ENCODE results near the gene LHB.

LHB gene

GRCh38 chr19:48991873-48992580 is 24.9 kb downstream of the LHB start:
- no peak for TF ChIP-seq POLR2A (IDR thresholded peaks at IDR 0.05; ENCODE audit: low read depth, low read length)
- FAIRE-seq (peak; percentile 68), DNase-seq (ENCODE audit: insufficient read length) (no peak)

GRCh38 chr19:48991011-48991609 is 25.8 kb downstream of the LHB start:
- no peak for FAIRE-seq
- TF ChIP-seq TAF1 (IDR thresholded peaks at IDR 0.05; ENCODE audit: borderline replicate concordance, low read depth, low read length): no peak
- no peak for TF ChIP-seq POLR2AphosphoS5 (IDR thresholded peaks at IDR 0.05; ENCODE audit: low read depth, low read length)
- no peak for TF ChIP-seq POLR2A (IDR thresholded peaks at IDR 0.05; ENCODE audit: low read depth, low read length)
- DNase-seq (ENCODE audit: insufficient read length): no peak

GRCh38 chr19:48990400-48990799 is 26.5 kb downstream of the LHB start:
- FAIRE-seq: no peak
- no peak for DNase-seq (ENCODE audit: insufficient read length)
- TF ChIP-seq POLR2A (IDR thresholded peaks at IDR 0.05; ENCODE audit: low read depth, low read length) (no peak), TAF1 (IDR thresholded peaks at IDR 0.05; ENCODE audit: borderline replicate concordance, low read depth, low read length) (no peak), POLR2AphosphoS5 (IDR thresholded peaks at IDR 0.05; ENCODE audit: low read depth, low read length) (no peak)

- no peak for FAIRE-seq
- TF ChIP-seq POLR2AphosphoS5 (IDR thresholded peaks at IDR 0.05; ENCODE audit: low read depth, low read length): no peak
- no peak for TF ChIP-seq POLR2A (IDR thresholded peaks at IDR 0.05; ENCODE audit: low read depth, low read length)
- no peak for TF ChIP-seq TAF1 (IDR thresholded peaks at IDR 0.05; ENCODE audit: borderline replicate concordance, low read depth, low read length)
- no peak for DNase-seq (ENCODE audit: insufficient read length)
Observed at GRCh38 chr19:48989701-48990291, 27.1 kb downstream of the LHB start.

GRCh38 chr19:48988860-48989259 is 28.0 kb downstream of the LHB start:
- DNase-seq (ENCODE audit: insufficient read length) (no peak), FAIRE-seq (no peak)
- TF ChIP-seq TAF1 (IDR thresholded peaks at IDR 0.05; ENCODE audit: borderline replicate concordance, low read depth, low read length): no peak
- no peak for TF ChIP-seq POLR2AphosphoS5 (IDR thresholded peaks at IDR 0.05; ENCODE audit: low read depth, low read length)
- no peak for TF ChIP-seq POLR2A (IDR thresholded peaks at IDR 0.05; ENCODE audit: low read depth, low read length)

GRCh38 chr19:48988286-48988685 is 28.6 kb downstream of the LHB start:
- no peak for FAIRE-seq
- DNase-seq (ENCODE audit: insufficient read length): no peak
- TF ChIP-seq POLR2AphosphoS5 (IDR thresholded peaks at IDR 0.05; ENCODE audit: low read depth, low read length) (no peak), TAF1 (IDR thresholded peaks at IDR 0.05; ENCODE audit: borderline replicate concordance, low read depth, low read length) (no peak), POLR2A (IDR thresholded peaks at IDR 0.05; ENCODE audit: low read depth, low read length) (no peak)

GRCh38 chr19:48987323-48987722 is 29.6 kb downstream of the LHB start:
- TF ChIP-seq POLR2A (IDR thresholded peaks at IDR 0.05; ENCODE audit: low read depth, low read length) (no peak), POLR2AphosphoS5 (IDR thresholded peaks at IDR 0.05; ENCODE audit: low read depth, low read length) (no peak), TAF1 (IDR thresholded peaks at IDR 0.05; ENCODE audit: borderline replicate concordance, low read depth, low read length) (no peak)
- no peak for DNase-seq (ENCODE audit: insufficient read length)
- no peak for FAIRE-seq

GRCh38 chr19:48986211-48986610 is 30.7 kb downstream of the LHB start:
- no peak for FAIRE-seq
- no peak for DNase-seq (ENCODE audit: insufficient read length)
- TF ChIP-seq POLR2A (IDR thresholded peaks at IDR 0.05; ENCODE audit: low read depth, low read length) (no peak), POLR2AphosphoS5 (IDR thresholded peaks at IDR 0.05; ENCODE audit: low read depth, low read length) (no peak), TAF1 (IDR thresholded peaks at IDR 0.05; ENCODE audit: borderline replicate concordance, low read depth, low read length) (no peak)

GRCh38 chr19:48985711-48986110 is 31.2 kb downstream of the LHB start:
- no peak for TF ChIP-seq TAF1 (IDR thresholded peaks at IDR 0.05; ENCODE audit: borderline replicate concordance, low read depth, low read length)
- no peak for DNase-seq (ENCODE audit: insufficient read length)
- FAIRE-seq: no peak

- TF ChIP-seq POLR2AphosphoS5 (IDR thresholded peaks at IDR 0.05; ENCODE audit: low read depth, low read length) (no peak), POLR2A (IDR thresholded peaks at IDR 0.05; ENCODE audit: low read depth, low read length) (no peak), TAF1 (IDR thresholded peaks at IDR 0.05; ENCODE audit: borderline replicate concordance, low read depth, low read length) (no peak)
- DNase-seq (ENCODE audit: insufficient read length) (no peak), FAIRE-seq (no peak)
Observed at GRCh38 chr19:48982280-48982679, 34.6 kb downstream of the LHB start.

GRCh38 chr19:48977061-48977460 is 39.8 kb downstream of the LHB start:
- no peak for TF ChIP-seq TAF1 (IDR thresholded peaks at IDR 0.05; ENCODE audit: borderline replicate concordance, low read depth, low read length)
- no peak for TF ChIP-seq POLR2A (IDR thresholded peaks at IDR 0.05; ENCODE audit: low read depth, low read length)
- no peak for TF ChIP-seq POLR2AphosphoS5 (IDR thresholded peaks at IDR 0.05; ENCODE audit: low read depth, low read length)
- DNase-seq (ENCODE audit: insufficient read length) (no peak), FAIRE-seq (no peak)

Data from GM12892 (cell line).